DMS114 treated with DMSO at 0.1 percent for 48 hours (cell line): ENCODE results near the gene CRAT.

ENCODE experiments used
- DNase-seq: peaks from one replicate; lab custom pipeline; 2025; ENCODE audit not compliant: unreplicated experiment; lab: John Stamatoyannopoulos, UW

CRAT gene

DNA sequence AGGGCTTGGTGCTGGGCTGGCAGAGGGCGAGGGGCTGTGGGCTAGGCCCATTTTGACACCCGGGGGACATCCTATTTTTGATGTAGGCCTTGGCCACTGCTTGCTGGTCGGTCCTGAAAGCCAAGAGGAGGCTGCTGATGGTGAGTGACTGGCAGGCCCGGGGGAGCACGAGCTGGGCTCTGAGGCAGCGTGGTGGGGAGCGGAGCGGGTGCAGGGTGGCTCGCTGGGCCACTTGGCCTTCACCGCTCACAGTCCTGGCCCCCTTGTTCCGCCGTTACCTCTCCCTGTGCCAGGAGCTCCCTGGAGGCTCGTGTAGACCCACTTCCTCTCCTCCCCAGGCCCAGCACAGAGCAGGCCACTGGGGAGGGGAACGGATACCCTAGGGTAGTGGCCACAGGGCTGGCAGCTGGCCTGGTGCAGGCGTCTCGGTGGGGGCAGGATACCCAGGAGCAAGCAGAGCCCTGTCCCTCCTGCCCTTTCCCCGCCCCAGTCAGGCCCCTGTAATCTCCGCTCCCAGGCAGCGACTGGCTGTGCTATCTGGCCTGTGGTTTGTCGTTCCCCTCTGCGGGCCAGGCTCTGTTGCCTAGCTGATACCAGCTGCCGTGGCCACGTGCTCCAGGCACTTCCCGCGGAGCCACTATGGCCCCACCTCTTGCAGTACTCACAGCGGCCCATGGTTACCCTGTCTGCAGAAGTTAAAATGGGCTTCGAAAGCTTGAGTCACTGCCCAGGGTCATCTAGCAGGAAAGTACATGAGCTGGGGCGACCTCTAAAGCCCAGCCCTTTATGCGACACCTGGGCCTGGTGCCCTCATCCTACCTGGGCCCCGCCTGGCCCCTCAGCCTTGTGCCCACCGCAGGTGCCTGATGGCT lies 41.4 kb downstream of the CRAT start:
- no peak for DNase-seq

DNA sequence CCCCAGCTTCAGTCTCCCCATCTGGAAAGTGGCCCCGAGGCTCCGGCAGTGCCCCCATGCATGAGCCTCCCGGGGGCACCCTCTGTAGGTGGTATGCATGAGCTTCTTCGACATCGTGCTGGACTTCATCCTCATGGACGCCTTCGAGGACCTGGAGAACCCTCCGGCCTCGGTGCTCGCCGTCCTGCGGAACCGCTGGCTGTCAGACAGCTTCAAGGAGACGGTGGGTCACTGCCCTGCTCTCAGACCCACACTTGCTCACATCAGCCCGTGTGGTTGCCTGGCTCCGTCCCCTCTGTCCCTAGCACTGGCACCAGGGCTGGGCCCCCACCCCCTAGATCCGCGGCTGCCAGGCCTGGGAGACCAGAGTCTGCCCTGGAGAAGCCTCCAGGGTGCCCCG lies 42.5 kb downstream of the CRAT start:
- DNase-seq, result no peak

DNA sequence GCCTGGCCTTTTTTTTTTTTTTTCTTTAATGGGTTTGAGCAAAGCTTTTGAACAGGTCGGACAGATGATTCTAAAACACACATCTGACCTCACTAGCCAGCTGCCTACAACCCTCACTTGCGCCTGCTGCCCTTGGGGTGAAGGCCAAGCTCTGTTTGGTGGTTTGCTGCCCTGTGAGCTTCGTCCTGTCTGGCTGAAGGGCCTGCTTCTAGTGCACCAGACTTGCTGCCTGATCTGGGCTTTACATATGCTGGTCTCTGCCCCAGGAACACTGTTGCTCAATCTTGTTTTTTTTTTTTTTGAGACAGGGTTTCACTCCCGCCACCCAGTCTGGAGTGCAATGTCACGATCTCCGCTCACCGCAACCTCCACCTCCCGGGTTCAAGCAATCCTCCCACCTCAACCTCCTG lies 46.1 kb downstream of the CRAT start:
- DNase-seq, result no peak

- DNase-seq, result no peak
Measured at GRCh38 chr9:129063061-129063460, 47.5 kb downstream of the CRAT start.

DNA sequence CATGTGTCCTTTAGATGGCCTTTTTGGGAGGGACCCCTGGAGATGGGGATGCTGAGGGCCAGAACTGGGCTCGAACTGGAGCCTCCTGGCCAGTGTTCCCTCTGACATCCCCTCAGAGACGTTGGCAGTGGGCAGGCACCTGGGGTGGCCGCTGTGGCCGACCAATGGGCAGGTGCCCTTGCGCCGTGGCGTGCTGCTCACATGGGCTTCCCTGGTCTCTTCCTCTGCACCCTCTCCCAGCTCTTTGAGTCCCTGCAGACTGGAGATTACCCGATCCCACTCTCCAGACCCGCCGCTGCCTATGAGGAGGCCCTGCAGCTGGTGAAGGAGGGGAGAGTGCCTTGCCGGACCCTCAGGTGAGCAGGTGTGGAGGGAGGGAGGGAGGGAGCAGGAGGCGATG lies 49.6 kb downstream of the CRAT start:
- no peak for DNase-seq

DNA sequence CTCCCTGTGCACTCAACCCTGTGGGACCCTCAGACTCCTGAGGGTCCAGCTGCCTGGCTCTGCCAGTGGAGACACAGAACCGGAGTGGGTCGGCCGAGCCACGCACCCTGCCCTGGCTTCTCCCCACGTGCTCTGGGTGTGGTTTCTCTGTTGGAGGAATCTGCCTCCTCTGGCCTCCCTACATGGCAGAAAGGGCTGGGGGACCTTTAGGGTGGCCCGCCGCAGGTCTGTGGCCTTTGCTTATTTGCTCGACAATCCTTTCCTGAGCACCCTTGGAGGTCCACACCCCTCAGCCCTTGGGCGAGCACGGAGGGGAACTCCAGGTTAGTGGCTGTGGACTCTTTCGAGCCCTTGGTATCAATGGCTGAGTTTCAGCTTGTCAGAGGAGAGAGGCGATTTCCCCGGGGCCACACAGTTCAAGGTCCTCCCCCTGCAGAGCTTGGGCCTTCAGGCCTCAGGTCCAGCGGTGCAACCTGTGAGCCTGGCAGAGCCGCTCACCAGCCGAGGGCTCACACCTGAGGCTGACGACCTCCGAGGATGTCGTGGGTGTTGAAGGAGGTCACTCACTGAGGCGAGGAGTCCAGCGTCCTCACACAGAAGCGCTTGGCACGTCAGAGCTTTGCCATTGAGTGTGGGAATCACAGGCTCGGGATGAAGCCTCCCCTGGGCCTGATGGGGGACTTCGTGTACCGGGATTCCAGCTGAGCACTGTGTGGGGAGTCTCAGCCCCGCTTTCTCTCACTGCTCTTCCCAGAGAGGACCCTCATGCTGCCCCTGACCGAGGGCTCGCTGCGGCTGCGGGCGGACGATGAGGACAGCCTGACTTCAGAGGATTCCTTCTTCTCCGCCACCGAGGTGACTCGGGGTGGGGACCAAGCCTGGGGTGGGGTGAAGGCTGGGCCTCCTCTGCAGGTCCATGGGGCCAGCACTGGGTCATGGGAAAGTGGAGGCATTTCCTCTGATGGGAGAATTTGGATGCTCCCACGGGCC lies 50.5 kb downstream of the CRAT start:
- DNase-seq, result no peak

DNA sequence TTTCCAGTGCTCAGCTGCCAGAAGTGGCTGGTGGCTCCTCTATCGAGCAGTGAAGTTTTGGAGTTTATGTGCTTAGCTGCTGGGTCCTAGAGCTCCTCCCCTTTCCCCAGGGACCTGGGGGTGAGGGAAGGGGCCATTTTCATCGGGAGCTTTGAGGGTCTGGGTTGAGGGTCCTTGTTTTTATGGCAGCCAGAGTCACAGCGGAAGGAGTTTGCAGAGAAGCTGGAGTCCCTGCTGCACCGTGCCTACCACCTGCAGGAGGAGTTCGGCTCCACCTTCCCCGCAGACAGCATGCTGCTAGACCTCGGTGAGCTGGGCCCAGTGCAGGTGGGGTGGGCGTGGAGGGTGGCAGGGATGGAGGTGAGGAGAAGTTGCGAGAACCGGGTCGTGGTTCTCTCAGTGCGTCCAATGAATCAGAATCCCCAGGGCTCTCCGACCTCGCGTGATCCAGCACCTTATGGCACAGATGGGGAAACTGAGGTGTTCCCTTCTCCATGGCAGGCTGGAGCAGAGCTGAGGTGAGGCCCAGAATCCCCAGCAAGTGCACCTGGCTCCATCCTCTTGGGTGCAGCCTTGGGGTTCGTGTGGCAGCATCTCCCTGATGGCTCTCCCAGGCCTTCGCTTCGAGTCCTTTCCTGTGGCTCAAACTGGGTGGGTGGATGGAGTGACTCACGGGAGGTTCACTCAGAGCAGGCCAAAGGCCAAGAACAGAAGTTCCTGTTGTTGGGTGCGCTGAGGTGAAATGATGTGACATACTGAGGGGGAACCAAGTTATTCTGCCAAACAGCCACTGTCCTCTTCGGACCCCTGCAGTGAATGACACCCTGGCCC lies 51.4 kb downstream of the CRAT start:
- DNase-seq, result no peak

- no peak for DNase-seq
Measured at GRCh38 chr9:129054163-129054851, 56.3 kb downstream of the CRAT start.

DNA sequence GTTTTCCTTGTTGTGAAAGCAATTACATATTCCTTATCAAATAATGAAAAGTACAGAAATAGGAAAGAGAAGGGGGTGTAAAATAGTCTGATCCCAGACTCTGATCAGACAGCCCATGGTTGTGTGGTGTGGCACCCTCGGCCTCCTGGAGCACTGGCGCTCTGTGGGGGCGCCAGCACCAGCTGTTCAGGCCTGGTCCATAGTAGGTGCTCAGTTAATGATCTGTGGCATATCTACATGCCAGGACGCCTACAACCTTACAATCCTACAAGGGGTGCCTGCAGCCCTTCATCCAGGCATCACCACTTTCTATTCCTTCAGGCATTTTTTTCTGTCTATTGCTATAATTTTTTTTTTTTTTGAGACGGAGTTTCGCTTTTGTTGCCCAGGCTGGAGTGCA lies 57.6 kb downstream of the CRAT start:
- DNase-seq, result no peak

- DNase-seq, result no peak
Measured at GRCh38 chr9:129052592-129052991, 58.0 kb downstream of the CRAT start.
